GM19035 (cell line): ENCODE data around the gene TLK1.
A peak's percentile ranks its signal among the peaks of the same experiment; 100 is the strongest.
"Not testable (repeated sequence)": the region's sequence is repeated elsewhere in the genome, so short reads cannot be mapped to it uniquely, and the experiment has no call there.

Experiments
- ATAC-seq: cut with Tn5 transposase; IDR thresholded peaks from one replicate; pipeline ENCODE4 v1.9.1; 2021; ENCODE audit not compliant: unreplicated experiment

The TLK1 gene

DNA sequence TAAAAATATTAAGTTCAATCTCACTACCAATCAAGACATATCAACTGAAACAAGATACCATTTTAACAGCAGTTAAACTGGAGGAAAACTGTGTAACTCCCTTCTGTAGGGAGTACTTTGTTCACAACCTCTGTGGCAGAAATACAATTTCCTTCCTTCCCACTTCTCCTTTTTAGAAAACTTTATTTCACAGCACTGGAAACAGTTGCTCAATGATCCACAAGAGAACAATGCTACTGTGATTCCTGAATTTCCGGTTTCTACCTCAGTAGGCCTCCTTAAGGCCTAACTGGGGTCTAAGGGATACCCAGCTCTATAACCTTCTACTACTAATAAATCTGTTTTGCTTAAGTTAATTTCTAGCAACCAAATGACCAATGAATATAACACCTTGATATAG, 14.1 kb downstream of the TLK1 start:
- no peak for ATAC-seq

DNA sequence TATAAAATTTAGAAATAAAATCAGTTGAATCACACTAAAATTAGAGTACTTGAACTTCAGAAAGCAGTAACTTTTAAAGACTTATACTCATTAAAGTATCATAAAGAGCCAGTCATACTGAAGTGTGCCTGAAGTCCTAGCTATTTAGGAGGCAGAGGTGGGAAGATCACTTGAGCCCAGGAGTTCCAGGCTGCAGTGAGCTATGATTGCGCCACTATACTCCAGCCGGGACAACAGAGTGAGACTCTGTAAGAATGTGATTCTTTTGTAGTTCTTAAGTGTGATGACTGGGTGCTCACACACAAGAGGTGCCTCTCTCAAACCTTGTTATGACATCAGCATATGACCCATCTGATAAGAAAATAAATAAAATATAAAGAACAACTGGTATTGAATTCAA, 14.6 kb downstream of the TLK1 start:
- no peak for ATAC-seq

DNA sequence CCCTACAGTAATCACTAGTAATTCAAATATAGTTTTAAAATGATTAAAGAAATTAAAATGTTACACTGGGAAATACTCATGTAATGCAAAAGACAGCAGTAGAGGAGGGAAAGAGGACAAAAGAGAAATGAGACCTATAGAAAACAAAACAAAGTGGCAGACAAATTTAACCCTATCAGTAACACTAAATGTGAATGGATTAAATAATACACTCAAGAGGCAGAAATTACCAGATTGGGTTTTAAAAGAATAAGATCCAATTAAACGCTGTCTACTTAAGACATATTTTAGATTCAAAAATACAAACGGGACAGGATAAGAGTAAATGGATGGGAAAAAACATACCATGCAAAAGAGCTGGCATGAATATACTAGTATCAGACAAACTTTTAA, 17.0 kb downstream of the TLK1 start:
- no peak for ATAC-seq

DNA sequence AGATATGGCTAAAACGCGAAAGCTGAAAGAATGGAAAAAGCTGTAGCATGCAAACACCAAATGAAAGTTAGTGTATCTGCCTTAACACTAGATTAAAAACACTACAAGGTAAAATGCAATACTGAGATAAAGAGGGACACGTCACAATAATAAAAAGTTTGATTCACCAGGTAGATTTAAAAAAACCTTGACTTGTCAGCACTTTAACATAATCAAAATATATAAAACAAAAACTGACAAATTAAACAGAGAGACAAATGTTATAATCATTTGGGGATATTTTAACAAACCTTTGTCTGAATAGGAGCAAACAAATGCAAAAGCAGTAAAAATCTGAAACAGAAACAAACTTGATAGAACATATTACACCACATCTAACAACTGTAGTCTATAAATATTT, 18.3 kb downstream of the TLK1 start:
- ATAC-seq, result no peak

DNA sequence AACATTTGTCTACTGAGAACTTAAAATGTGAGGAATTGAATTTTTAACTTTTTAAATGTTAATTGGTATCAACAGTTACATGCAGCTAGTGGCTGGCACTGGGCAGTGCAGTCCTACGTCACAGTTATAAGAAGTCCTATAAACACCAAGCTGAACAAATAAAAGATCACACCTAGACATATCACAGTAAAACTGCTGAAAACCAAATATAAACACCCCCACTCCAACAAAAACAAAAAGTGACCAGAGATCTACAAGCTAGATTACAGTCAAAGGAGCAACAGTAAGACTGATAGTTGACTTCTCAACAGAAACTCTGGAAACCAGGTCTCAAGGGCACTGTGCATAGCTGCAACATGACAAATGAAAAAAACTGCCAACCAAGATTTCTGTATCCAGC, 19.4 kb downstream of the TLK1 start:
- ATAC-seq, result no peak

DNA sequence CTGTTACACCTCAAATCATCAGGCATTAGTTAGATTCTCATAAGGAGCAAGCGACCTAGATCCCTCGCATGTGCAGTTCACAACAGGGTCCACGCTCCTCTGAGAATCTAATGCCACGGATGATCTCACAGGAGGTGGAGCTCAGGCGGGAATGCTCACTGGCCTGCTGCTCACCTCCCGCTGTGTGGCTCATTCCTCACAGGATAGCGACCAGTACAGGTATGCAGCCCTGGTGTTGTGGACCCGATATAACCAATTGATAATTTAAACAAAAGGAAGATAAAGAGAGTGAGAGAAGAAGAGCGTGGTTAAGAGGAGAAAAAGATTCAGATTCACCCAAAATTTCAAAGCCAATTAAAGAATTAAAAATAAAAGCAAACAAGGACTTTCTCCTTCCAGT, 20.8 kb downstream of the TLK1 start:
- no peak for ATAC-seq

DNA sequence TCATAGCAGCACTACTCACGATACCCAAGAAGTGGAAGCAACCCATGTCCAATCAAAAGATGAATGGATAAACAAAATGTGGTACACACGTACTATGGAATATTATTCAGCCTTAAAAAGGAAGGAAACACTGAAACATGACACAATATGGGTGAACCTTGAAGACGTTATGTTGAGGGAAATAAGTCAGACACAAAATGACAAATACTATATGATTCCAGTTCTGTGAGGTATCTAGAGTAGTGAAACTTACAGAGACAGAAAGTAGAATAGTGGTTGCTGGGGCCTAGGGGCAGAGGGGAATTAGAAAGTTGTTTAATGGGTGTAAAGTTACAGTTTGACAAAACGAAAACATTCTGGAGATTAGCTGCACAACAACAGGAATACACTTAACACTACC, 24.7 kb downstream of the TLK1 start:
- ATAC-seq, result peak; percentile 90

DNA sequence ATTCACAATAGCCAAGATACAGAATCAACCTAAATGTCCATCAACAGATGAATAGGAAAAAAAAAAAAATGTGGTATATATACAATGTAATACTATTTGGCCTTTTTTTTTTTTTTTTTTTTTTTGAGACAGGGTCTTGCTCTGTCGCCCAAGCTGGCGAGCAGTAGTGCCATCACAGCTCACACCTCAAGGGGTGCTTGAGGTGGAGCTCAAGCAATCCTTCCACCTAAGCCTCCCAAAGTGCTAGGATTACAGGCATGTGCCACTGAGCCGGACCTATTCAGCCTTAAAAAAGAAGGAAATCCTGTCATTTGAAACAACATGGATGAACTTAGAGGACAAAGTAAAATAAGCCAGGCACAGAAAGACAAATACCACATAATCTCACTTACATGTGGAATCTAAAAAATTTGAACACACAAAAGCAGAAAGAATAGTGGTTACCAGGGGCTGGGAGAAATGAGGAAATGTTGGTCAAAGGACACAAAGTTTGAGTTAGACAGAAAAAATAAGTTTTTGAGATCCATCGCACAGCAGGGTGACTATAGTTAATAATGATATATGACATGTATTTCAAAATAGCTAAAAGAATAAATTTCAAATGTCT, 26.0 kb downstream of the TLK1 start:
- ATAC-seq, result no peak

DNA sequence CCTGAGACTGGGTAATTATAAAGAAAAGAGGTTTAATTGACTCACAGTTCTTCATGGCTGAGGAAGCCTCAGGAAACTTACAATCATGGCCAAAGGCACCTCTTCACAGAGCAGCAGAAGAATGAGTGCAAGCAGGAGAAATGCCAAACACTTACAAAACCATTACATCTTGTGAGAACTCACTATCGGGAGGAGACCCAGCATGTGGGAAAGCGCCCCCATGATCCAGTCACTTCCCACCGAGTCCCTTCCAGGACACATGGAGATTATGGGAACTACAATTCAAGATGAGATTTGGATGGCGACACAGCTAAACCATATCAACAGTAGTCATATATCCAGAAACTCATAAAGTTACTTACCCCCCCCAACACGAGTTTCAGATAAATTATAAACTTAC, 28.6 kb downstream of the TLK1 start:
- ATAC-seq, result no peak

DNA sequence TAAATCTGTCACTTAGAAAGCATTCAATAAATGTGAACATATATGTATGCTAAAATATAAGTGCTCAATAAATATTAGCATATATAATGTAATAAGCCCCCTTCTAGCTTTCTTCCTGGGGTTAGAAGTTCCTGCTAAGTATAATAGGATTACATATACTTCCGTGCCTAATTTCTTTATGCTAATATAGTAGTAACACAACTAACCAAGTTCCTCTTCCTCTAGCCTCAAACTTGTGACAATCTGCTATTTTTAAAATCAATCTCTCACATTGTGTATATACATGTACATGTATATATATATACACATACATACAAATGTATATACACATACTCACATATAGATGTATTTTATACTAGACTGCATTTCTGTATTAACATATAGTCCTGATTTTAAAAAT, 32.2 kb downstream of the TLK1 start:
- no peak for ATAC-seq

DNA sequence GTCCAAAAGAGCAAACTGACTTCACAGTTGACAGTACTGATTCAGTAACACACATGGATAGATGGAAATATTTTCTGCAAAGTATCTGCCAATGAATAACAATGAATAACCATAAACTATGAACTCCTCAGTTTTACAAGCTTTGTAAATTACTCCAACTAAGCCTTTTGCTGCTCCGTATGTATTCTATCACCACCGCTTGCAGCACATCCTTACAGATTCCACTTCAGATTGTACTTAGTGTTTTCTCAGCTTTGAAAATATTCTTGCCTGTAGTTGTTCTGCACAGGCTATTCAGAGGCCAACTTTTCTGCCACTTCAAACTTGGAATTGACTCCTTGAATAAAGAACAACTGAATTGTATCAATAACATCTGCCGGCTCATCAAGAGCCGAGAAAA, 36.2 kb downstream of the TLK1 start:
- ATAC-seq, result no peak

DNA sequence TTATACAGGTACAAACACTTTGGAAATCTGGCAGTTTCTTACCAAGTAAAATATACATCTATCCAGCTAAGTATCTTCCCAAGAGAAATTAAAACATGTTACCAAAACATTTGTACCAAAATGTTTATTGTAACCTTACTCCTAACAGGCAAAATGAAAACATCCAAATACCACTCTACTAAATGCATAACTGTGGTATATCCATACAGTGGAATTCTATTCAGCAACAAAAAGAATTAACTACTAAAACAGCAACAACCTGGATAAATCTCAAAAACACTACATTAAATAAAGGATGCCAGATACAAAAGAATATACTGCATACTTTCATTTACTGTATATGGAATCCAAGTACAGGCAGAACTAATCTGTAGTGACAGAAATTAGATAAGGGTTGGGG, 51.1 kb downstream of the TLK1 start:
- ATAC-seq, result no peak

DNA sequence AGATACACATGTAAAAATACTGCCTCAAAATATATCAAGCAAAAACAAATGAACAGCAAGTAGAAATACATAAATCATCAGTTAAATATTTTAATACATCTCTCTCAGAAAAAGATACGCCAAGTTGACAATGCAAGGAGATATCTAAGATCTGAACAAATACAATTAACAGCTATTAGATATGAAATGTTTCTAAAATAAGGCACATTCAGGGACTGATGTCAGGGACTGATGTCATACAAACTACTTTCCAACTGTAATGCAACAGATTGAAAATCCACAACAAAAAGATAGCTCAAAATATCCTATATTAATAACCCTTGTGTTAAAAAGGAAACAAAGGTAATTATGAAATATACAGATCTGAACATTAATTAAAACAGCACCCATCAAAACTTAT, 51.7 kb downstream of the TLK1 start:
- ATAC-seq, result no peak

DNA sequence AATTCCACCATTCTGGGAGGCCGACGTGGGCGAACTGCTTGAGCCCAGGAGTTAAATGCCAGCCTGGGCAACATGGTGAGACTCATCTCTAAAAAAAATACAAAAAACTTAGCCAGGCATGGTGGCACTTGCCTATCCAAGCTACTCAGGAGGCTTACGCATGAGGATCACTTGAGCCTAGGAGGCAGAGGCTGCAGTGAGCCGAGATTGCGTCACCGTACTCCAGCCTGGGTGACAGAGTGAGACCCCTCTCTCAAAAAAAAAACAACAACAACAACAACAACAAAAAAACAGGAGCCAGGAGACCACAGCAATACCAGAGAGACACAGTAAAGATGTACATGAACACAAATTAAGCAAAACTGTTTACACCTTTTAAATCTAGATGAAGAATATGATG, 52.9 kb downstream of the TLK1 start:
- no peak for ATAC-seq

DNA sequence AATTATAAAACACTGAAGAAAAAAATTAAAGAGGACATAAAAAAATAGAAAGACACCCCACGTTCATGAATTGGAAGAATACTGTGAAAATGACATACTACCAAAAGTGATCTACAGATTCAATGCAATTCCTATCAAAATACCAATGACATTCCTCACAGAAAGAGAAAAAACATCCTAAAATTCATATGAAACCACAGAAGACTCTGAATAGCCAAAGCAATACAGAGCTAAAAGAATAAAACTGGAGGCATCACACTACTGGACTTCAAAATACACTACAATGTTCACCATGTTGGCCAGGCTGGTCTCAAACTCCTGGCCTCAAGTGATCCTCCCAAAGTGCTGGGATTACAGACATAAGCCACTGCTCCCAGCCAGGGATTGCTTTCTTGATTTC, 56.3 kb downstream of the TLK1 start:
- no peak for ATAC-seq

DNA sequence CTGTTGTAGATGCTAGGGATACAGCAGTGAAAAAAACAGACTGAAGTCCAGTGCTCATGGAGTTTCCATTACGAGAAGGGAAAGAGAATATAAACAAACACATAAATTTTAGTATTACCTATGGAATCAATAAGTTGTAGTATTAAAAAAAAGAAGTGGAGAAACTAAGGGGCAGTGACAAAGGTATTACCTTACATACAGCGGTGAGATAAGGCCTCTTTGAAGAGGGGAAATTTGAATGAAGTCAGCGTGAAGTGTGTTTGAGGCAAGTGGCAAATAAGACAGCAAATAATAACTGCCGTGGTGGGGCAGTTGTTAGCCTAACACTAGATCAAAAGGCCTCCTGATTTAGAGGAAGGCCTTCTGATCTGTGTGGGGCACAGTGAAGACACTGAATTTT, 57.9 kb downstream of the TLK1 start:
- ATAC-seq, result no peak

DNA sequence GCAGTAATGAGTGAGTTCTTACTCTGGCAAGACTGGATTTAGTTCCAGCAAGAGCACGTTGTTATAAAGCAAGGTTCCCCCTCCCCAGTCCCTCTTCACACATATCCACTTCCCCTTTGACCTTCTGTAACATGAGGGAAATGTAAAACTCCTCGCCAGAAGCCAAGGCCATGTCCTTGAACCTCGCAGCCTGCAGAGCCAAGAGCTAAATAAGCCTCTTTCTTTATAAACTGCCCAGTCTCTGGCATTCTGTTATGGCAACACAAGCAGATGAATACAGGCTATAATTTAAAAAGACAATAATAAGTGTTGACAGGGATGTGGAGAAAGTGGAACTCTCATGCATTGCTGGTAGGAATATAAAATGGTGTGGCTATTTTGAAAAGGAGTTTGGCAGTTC, 60.3 kb downstream of the TLK1 start:
- ATAC-seq, result no peak

DNA sequence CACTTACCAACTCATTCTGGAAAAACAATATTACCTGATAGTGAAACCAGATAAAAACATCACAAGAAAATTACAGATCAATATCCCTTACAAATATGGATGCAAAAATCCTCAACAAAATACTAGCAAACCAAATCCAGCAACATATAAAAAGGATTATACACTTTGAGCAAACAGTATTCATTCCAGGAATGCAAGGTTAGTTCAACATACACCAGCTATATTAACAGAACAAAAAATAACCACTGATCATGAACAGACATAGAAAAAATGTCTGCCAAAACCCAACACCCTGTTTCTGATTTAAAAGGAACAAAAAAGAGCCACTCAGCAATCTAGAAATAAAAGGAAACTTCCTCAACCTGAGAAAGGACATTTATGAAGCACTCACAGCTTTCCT, 62.1 kb downstream of the TLK1 start:
- ATAC-seq, result no peak

DNA sequence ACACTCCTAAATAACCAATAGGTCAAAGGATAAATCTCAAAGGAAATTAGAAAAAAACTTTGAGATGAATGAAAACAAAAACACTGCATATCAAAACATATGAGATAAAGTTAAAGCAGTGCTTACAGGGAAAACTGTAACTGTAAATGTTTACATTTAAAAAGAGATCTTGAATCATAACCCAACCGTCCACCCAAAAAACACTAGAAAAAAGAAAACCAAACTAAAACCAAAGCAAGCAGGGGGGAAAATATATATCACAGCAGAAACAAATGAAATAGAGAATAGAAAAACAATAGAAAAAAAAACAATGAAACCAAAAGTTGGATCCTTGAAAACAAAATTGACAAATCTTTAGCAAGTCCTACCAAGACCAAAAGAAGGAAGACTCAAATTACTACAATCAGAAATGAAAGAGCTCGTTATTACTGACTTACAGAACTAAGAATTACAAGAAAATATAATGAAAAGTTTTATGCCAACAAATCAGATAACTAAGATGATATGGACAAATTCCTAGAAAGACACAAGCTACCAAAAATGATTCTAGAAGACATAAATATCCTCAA, 65.6 kb downstream of the TLK1 start:
- ATAC-seq, result no peak

DNA sequence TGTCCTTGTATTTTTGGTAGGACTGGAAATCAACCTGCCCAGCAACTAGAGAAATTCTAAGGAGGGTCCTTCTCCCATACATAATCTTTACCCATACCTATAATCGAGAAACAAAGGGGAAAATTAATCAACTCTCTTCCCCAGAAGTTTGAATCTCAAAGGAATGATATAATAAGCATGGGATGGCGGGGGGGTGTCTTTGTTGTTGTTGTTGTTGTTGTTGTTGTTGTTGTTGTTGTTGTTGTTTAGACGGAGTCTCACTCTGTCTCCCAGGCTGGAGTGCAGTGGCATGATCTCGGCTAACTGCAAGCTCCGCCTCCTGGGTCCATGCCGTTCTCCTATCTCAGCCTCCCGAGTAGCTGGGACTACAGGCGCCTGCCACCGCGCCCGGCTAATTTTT, 69.2 kb downstream of the TLK1 start:
- ATAC-seq, result not testable (repeated sequence)

DNA sequence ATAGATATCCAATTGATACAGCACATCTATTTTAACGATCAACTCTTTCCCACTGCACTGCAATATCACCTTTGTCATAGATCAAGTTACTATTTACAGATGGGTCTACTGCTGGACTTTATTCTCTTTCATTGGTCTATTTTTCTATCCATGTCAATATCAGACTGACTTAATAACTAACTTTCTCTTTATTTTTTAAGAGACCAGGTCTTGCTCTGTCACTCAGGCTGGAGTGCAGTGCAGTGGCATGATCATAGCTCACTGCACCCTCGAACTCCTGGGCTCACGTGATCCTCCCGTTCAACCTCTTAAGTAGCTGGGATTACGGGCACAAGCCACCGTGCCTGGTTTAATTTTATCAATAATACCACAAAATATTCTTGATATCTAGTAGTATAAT, 71.2 kb downstream of the TLK1 start:
- ATAC-seq, result no peak

DNA sequence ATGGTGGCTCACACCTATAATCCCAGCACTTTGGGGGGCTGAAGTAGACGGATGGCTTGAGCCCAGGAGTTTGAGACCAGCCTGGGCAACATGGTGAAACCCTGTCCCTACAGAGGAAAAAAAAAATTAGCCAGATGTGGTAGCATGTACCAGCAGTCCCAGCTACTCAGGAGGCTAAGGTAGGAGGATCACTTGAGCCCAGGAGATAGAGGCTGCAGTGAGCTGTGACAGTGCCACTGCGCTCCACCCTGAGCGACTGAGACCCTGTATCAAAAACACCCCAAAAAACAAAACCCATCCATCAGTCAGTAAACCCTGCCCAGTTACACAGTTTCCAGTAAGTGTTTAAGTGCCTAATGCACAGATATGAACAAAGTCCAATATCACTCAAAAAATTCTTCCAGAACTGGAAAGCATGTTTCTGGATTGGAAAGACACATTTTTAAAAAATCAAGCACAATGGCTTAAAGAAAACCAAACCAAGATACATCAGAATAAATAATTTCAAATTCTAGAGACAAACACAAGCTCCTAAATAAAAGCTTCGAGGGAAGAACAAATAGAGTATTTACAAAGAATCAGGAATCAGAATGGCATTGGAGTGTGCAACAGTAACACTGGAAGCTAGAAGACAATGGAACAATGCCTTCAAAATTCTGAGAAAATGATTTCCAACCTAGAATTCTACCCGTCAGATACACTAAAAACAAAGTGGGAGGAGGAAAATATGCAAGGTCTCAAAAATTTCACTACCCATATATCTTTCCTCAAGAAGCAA, 72.4 kb downstream of the TLK1 start:
- no peak for ATAC-seq

DNA sequence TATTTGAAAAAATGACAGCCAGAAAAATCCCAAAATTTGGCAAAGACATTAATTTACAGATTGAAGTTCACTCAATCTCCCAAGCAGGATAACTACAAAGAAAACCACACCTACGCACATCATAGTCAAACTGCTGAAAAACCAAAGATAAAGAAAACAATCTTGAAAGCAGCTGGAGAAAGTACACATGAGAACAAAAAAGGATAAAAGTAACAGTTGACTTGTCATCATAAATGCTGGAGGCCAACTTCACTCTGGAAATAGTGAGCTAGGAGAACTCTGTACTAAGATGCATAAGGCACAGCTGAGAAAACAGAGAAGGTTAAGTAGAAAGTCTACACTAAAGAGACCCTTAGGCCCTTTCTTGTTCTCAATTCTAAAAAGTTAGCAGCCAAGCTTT, 73.1 kb downstream of the TLK1 start:
- ATAC-seq, result no peak
